NB4 (cell line): ENCODE data around the gene COL5A1.

Source experiments
- DNase-seq: peaks from one replicate; pipeline ENCODE4 v3.0.0; 2010; ENCODE audit warnings: low read depth
- H3K4me3 ChIP-seq: one replicate; pipeline ENCODE4 v1.5.1; 2011; ENCODE audit warnings: mild to moderate bottlenecking, low read depth, low read length, moderate library complexity
- MYC ChIP-seq: IDR thresholded peaks from 2 replicates; pipeline ENCODE4 v1.6.1; 2011; ENCODE audit warnings: low read depth, low read length
- POLR2A ChIP-seq: IDR thresholded peaks from 2 replicates; pipeline ENCODE4 v1.6.1; 2011; ENCODE audit warnings: mild to moderate bottlenecking; ENCODE audit not compliant: insufficient read length; ENCODE audit errors: extremely low read depth
- TF ChIP-seq, protein P1 (sequence below): IDR thresholded peaks from one replicate; pipeline ENCODE4 v1.5.1; 2012; ENCODE audit warnings: low read depth, low read length
- TF ChIP-seq, protein P2 (sequence below): IDR thresholded peaks from 2 replicates; pipeline ENCODE4 v1.6.1; 2011; ENCODE audit warnings: low read depth, low read length

COL5A1 gene

DNA sequence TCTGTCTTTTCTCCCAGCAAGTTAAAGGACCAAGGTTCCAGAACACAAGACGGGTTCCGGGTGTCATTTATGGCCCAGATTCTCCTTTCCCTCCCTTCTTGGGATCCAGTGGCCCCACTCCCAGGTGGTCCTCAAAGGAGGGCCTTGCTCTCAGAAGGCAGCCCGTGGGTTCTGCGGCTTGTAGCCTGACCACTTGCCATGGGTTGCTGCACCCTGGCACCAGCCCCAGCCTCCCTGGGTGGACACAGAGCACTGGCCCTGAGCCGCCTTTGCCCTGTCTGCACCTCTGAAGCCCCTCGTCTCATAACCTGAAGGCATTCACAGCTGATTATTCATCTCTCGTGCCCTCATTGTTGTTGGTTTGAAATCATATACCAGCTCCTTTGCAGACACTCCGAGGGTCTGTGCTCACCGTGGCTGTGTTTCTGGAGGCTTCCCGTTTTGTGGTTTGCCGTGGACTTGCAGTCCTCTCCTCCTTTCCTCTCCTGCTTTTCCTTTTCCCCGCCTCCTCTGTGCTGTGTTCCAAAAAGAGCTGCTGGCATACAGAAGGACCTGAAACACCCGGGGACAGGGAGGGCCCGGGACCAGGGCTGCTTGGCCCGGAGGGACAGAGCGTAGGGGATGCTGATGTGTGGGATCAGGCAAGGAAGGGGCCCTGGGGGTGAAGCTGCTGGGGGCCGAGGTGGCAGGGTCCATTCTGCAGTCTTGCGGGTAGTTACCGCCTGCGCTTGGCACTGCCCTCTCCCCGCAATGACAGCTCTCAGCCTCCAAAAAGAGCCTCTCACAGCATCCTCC is 189.5 kb downstream of the COL5A1 start:
- DNase-seq = no peak
- no peak overlapping the region for H3K4me3 ChIP-seq
- TF ChIP-seq, protein P1, sequence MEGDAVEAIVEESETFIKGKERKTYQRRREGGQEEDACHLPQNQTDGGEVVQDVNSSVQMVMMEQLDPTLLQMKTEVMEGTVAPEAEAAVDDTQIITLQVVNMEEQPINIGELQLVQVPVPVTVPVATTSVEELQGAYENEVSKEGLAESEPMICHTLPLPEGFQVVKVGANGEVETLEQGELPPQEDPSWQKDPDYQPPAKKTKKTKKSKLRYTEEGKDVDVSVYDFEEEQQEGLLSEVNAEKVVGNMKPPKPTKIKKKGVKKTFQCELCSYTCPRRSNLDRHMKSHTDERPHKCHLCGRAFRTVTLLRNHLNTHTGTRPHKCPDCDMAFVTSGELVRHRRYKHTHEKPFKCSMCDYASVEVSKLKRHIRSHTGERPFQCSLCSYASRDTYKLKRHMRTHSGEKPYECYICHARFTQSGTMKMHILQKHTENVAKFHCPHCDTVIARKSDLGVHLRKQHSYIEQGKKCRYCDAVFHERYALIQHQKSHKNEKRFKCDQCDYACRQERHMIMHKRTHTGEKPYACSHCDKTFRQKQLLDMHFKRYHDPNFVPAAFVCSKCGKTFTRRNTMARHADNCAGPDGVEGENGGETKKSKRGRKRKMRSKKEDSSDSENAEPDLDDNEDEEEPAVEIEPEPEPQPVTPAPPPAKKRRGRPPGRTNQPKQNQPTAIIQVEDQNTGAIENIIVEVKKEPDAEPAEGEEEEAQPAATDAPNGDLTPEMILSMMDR = no peak
- TF ChIP-seq MYC = no peak
- TF ChIP-seq, protein P2, sequence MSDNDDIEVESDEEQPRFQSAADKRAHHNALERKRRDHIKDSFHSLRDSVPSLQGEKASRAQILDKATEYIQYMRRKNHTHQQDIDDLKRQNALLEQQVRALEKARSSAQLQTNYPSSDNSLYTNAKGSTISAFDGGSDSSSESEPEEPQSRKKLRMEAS = no peak
- TF ChIP-seq POLR2A = no peak

DNA sequence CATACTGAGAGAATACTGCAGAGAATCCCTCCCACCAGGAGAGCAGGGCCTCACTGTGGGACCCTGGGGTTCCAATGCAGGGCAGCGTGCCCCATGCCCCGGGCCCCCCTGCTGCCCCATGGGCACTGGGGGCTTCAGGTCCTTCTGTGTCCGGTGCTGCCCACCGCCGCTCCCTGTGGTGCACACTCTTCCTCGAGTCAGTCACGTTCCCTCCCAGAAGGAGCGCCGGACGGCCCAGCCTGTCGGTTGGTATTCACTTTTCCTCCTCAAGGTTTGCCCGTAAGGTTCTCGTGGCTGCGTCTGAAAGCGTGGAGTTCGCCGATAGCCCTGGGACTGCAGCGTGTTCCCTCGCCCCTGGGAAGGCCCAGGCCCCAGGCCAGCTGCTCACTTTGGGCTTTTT is 190.9 kb downstream of the COL5A1 start:
- no peak overlapping the region for H3K4me3 ChIP-seq
- no peak for TF ChIP-seq POLR2A
- no peak for TF ChIP-seq MYC
- TF ChIP-seq, protein P2 = no peak
- TF ChIP-seq, protein P1 = no peak
- DNase-seq = no peak

DNA sequence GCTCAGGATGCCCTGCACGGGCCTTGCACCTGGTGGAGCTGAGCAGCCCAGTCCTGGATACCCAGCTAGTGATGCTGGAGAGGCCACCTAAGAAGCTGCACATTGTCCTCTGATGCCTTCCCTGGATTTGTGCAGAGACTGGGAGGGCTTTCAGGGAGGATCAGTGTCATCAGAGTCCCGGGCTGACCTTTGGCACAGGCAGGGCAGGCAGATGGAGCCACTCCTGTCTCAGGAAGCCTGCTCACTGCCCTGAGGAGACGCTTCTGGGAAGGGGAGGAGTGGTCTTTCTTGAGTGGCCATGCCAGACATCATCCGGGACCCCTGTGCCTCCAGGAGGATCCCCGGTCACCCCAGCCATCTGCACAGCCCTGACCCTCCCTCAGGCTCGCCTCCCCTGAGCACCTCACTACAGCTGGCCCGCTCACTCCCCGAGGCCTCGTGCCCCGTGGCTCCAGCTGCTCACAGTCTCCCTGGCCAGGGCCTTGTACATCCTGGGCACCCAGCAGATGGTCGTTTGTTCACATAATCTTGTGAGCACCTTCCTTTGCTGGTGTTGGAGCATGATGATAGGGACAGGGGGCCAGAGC is 191.8 kb downstream of the COL5A1 start:
- TF ChIP-seq MYC (no peak), POLR2A (no peak)
- TF ChIP-seq, protein P2 = no peak
- TF ChIP-seq, protein P1 = no peak
- H3K4me3 ChIP-seq = no peak overlapping the region
- DNase-seq = no peak

DNA sequence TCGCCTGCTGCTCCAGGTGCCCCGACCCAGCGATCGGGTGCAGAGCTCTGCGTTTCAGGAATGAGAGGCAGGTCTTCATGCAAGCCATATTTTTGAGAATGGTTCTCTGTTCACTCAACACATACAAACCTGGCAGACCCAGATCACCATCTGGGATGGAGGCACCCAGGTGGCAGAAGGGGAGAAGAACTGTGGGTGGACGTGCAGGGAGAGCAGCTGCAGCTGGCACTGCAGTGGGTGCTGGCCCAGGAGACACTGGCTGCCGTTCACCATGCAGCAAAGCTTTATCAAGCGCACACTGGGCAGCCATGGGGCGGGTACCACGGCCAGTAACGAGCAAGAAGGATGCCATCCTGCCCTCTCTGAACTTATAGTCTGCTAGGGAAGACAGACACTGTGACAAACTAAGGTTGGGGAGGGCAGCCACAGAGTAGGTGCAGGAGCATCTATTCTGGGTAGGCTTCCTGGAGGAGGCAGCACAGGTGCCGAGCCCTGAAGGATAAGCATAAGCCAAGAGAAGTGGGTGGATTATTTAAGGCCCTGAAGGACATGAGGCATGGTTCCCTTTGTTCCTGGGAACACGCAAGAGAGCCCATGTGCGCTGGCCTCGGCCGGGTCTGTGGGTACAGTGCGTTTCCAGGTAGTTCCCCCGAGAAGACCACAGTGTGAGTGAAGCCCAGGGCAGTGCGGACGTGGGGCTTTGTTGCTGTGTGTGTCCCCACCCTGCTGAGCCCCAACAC is 192.8 kb downstream of the COL5A1 start:
- H3K4me3 ChIP-seq = no peak overlapping the region
- TF ChIP-seq POLR2A (no peak), MYC (no peak)
- TF ChIP-seq, protein P2 = no peak
- TF ChIP-seq, protein P1 = no peak
- no peak for DNase-seq

DNA sequence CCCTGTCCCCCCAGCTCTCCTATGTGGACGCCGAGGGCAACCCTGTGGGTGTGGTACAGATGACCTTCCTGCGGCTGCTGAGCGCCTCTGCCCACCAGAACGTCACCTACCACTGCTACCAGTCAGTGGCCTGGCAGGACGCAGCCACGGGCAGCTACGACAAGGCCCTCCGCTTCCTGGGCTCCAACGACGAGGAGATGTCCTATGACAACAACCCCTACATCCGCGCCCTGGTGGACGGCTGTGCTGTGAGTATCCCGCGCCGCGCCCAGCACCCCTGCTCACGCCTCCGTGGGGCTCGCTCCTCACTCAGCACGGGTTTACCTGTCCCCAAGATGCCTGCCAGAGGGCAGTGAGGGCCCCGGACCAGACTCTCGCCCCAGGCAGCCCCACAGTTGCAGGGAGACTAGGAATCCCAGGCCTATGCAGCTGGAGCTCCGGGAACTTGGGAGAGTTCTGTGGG is 193.4 kb downstream of the COL5A1 start:
- no peak overlapping the region for H3K4me3 ChIP-seq
- DNase-seq = no peak
- no peak for TF ChIP-seq MYC
- TF ChIP-seq, protein P2 = no peak
- TF ChIP-seq POLR2A = no peak
- TF ChIP-seq, protein P1 = no peak
